ENCODE data around the gene ZNF641.

- TF ChIP-seq CTCF (IDR thresholded peaks at IDR 0.05; ENCODE audit: low read depth, low read length, missing input control) = no peak
- no peak for TF ChIP-seq TAF1 (conservative IDR thresholded peaks at IDR 0.05)
- TF ChIP-seq MAX (IDR thresholded peaks at IDR 0.05) = no peak
- TF ChIP-seq HNF4A (conservative IDR thresholded peaks at IDR 0.05) = no peak
- TF ChIP-seq ATF3 (IDR thresholded peaks at IDR 0.05) = no peak
- TF ChIP-seq RAD21 (IDR thresholded peaks at IDR 0.05) = no peak
- no peak for TF ChIP-seq NR2F2 (IDR thresholded peaks at IDR 0.05)
Observed at GRCh38 chr12:48291511-48291910, 59.2 kb downstream of the ZNF641 start.

All from liver (tissue), 3 donors.